GM12864 (cell line): ENCODE data around the gene GLYATL1B.
A peak's percentile ranks its signal among the peaks of the same experiment; 100 is the strongest.
"Not testable (repeated sequence)": the region's sequence is repeated elsewhere in the genome, so short reads cannot be mapped to it uniquely, and the experiment has no call there.

Experiments
- DNase-seq: peaks from one replicate; pipeline ENCODE4 v3.0.0-alpha.2; 2011; ENCODE audit warnings: low read depth
- H3K4me3 ChIP-seq: 2 replicates; pipeline ENCODE4 v1.5.1; 2011; ENCODE audit warnings: mild to moderate bottlenecking, low read depth, low read length, control low read depth
- CTCF ChIP-seq: IDR thresholded peaks from 2 replicates; pipeline ENCODE4 v1.5.1; 2011; ENCODE audit warnings: low read depth, mild to moderate bottlenecking, moderate library complexity, low read length, control low read depth, inconsistent platforms; ENCODE audit errors: missing control alignments

Gene GLYATL1B

DNA sequence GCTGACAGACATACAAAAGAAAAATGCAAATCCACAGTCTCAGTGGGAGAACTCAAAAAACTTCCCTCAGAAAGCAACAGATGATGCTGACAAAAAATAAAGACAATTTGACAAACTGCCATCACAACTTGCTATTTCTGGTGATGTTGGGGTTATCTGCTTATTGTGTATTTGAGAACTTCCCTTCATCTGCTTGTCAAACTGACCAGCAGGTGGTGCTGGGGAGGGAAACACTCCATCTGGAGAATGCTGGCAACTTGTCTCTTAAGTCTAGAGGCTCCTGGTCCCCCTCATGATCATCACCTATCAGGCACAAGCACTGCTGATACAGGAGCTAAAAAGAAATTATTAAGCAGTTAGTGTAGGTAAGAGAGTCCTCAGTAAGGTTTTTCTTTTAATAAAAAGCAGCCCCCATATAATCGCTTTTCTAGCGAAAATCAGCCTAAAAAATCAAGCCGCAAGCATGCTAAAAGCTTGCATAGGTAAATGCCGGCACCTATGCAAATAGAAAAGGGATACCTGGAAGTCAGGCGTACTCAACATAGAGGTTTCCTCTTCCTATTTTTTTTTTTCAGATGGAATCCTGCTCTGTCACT, 11.1 kb downstream of the GLYATL1B start:
- DNase-seq = no peak
- peak; percentile 77 for TF ChIP-seq CTCF
- H3K4me3 ChIP-seq = no peak overlapping the region

DNA sequence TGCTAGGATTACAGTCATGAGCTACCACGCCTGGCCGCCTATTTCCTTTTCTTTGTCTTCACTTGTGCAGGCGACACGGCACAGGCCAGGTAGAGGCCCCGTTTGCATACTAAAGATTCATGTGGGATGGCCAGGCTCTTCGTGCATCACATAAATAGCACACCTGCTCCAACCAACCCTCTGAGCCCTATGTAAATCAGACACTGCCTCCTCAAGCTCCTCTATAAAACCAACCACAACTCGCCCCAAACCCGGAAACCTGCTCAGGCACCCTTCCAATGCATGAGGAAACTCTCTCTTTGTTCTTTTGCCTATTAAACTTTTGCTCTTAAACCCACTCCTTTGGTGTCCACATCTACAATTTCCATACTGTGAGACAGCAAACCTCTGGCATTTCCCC, 11.8 kb downstream of the GLYATL1B start:
- not testable (repeated sequence) for H3K4me3 ChIP-seq
- peak; percentile 60 for DNase-seq

DNA sequence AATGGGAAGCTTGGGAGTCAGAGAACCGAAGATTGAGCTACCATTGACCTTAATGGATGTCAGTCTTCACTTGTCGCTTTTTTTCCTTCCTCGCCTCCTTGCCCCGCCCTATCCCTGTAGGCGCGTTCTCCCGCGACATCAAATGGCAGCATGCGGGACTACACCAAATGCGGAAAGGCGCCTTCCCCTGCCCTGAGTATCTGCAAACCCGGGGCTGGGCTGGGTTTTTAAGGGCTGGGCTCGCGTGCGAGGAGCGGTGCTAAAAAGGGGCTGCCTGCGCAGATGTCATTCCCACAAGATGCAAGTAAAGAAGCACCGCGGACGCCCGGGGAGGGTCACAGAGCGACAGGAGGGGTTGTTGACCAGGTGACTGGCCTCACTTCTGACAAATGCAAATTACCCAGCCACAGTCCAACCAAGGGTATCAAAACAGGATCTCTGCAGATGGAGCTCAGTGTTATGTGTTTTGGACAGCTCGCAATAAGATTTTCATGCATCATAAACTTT, 16.2 kb downstream of the GLYATL1B start:
- peak; percentile 53 for TF ChIP-seq CTCF
- peak overlapping the region; percentile 62 for H3K4me3 ChIP-seq
- DNase-seq = peak; percentile 85

DNA sequence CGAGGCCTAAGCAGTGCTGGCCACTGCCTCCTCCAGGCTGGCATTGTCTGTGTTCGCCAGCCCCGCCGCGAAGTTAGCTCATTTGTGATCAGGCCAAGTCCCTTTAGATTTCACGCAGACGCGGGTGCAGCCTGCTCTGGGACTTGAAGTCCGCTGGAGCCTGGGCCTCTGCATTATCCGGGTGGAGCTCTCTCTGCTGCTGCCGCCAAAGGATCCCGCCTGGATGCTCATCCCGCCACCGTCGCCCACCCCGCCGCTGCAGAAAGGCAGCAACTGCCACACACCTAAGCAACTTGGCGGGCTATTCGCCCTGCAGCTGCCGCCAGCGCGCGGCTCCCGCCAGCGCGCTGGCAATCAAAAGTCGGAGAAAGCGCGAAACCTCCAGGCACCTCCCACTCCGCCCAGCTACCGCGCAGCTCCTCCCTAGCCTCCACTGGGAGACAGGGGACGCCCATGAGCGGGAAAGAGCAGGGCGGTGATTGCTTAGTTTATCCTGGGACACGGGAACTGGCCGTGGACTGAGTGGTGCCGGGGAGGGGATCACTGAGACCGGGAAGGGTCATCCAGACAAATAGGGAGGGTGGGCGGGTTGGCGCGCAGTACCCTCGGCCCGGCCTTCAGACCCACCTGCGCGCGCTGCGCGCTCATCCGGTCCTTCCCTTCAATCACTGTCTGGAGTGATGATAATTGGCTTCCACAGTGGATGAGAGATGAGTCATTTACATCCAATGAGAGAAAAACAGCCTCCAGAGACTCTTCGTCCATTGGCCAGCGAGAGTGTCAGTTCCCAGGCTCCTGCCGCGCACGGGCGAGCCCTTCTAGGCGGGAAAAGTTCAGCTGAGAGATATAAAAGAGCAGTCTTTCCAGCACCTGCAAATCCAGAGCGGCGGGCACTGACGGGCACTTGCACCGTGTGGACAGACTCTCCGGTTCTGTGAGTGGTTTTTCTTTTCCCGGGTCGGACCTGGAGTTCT, 20.5 kb downstream of the GLYATL1B start, which contains the start of gene FAM111B:
FAM111B (plus strand) TSS at position 875 of the 974 bp plus-strand sequence. CDS start 2,389 bp downstream, outside the sequence.
- no peak for TF ChIP-seq CTCF
- peak within 1 kb of the TSS; percentile 76 for H3K4me3 ChIP-seq
- DNase-seq = peak; percentile 88

- peak overlapping the region; percentile 76 for H3K4me3 ChIP-seq
- peak; percentile 15 for DNase-seq
Measured at GRCh38 chr11:59107721-59108120, 21.6 kb downstream of the GLYATL1B start.

DNA sequence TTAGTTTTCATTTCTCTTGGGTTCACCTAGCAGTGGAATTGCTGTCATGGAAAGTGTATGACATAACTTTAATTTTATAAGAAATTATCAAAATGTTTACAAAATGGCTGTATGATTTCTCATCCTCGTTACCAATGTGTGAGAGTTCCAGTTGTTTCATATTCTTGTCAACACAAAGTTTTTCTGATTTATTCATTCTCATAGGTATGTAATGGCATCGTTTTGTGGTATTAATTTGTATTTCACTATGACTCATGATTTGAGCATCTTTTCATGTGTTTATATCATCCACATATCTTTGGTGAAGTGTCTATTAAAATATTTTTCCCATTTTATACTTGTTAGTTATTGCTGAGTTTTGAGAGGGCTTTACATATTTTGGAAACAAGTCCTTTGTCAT, 26.4 kb downstream of the GLYATL1B start:
- DNase-seq = no peak
- TF ChIP-seq CTCF = no peak
- H3K4me3 ChIP-seq = no peak overlapping the region

- H3K4me3 ChIP-seq = no peak overlapping the region
- no peak for DNase-seq
- no peak for TF ChIP-seq CTCF
Measured at GRCh38 chr11:59114344-59114743, 28.2 kb downstream of the GLYATL1B start.
